DND-41 (cell line): Measurements from ENCODE around the gene SLC2A8.

ENCODE experiments used
- EZH2 ChIP-seq: IDR thresholded peaks from 3 replicates; pipeline ENCODE4 v1.6.1; 2012; ENCODE audit warnings: borderline replicate concordance, low read depth, mild to moderate bottlenecking, moderate library complexity, low read length, inconsistent platforms; ENCODE audit not compliant: severe bottlenecking
- TF ChIP-seq, protein P1 (sequence below): IDR thresholded peaks from 2 replicates; pipeline ENCODE4 v1.5.1; 2012; ENCODE audit warnings: borderline replicate concordance, low read length, moderate library complexity, mild to moderate bottlenecking; ENCODE audit not compliant: poor library complexity, severe bottlenecking; ENCODE audit errors: extremely low read depth

DNA sequence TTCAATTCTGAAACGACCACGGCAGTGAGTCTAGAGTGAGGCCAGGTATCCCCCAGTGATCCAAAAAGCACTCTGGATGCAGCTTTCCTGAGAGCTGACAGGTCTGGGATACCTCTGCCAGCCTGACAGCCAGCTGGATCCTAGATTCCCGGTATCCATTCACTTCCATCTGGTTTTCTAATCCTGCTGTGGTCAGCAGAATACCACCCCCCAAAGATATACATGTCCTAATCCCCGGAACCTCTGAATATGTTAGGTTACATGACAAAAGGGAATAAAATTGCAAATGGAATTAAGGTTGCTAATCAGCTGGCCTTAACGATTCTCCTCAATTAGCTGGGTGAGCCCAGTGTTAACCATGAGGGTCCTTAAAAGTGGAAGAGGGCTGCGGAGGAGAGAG is 25.8 kb downstream of the SLC2A8 start:
- TF ChIP-seq, protein P1, sequence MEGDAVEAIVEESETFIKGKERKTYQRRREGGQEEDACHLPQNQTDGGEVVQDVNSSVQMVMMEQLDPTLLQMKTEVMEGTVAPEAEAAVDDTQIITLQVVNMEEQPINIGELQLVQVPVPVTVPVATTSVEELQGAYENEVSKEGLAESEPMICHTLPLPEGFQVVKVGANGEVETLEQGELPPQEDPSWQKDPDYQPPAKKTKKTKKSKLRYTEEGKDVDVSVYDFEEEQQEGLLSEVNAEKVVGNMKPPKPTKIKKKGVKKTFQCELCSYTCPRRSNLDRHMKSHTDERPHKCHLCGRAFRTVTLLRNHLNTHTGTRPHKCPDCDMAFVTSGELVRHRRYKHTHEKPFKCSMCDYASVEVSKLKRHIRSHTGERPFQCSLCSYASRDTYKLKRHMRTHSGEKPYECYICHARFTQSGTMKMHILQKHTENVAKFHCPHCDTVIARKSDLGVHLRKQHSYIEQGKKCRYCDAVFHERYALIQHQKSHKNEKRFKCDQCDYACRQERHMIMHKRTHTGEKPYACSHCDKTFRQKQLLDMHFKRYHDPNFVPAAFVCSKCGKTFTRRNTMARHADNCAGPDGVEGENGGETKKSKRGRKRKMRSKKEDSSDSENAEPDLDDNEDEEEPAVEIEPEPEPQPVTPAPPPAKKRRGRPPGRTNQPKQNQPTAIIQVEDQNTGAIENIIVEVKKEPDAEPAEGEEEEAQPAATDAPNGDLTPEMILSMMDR: no peak
- TF ChIP-seq EZH2: no peak
